B cell (primary cell): Measurements from ENCODE around the gene PRORP. TPM values are rescaled to one million over a fixed set of nuclear protein-coding genes. Genes with fewer than 3 reads are reported as not detected.

Experiments used
- ATAC-seq: fragments of 200-7000 bp; cut with Tn5 transposase; one replicate; pipeline ENCODE4 v1.10.0; 2021; ENCODE audit warnings: low read depth, mild to moderate bottlenecking, moderate number of reproducible peaks, moderate library complexity
- CTCF ChIA-PET: fragments of 350-600 bp; sonication (Branson Sonifier 250); formaldehyde crosslinking; loops from one replicate; lab custom pipeline; 2021; ENCODE audit warnings: antibody characterized with exemption, inconsistent platforms; lab: Charles Lee
- POLR2A ChIA-PET: fragments of 350-600 bp; sonication (Branson Sonifier 250); formaldehyde crosslinking; loops from one replicate; lab custom pipeline; 2021; ENCODE audit warnings: antibody characterized with exemption; lab: Charles Lee
- DNase-seq: peaks from one replicate; pipeline ENCODE4 v3.0.0; 2013
- H2AFZ ChIP-seq: 2 replicates; pipeline ENCODE4 v1.6.1; 2012; ENCODE audit warnings: mild to moderate bottlenecking, low read depth, low read length; ENCODE audit not compliant: insufficient read depth, poor library complexity, severe bottlenecking
- H3K27ac ChIP-seq, 2 donors: 1 replicate in 1 of 2; 2 replicates in 1 of 2; pipeline ENCODE4 v1.5.1; 2012 to 2013; ENCODE audit warnings: low read length in 2 of 2, mild to moderate bottlenecking in 2 of 2, moderate library complexity in 1 of 2
- H3K27me3 ChIP-seq, 4 experiments: fragments of 200-600 bp in 1 of 4; sonication (generic) in 1 of 4; replicated peaks in 1 of 4; 1 replicate in 2 of 4; 2 replicates in 2 of 4; pipeline versions ENCODE4 v1.6.1 to v1.7.0; 2013 to 2016; ENCODE audit warnings: low read length in 3 of 4, mild to moderate bottlenecking in 2 of 4, mixed read lengths in 1 of 4, moderate library complexity in 1 of 4; ENCODE audit not compliant: insufficient read depth in 4 of 4, control insufficient read depth in 3 of 4; ENCODE audit errors: control extremely low read depth in 1 of 4
- H3K36me3 ChIP-seq, 2 experiments: replicated peaks in 1 of 2; 1 replicate in 1 of 2; 2 replicates in 1 of 2; pipeline versions ENCODE4 v1.6.1 to v1.7.1; 2013; ENCODE audit warnings: low read length in 1 of 2; ENCODE audit not compliant: insufficient read depth in 2 of 2, control insufficient read depth in 1 of 2; ENCODE audit errors: control extremely low read depth in 1 of 2, extremely low read depth in 1 of 2
- H3K4me1 ChIP-seq, 2 donors: fragments of 200-600 bp in 1 of 2; sonication (generic) in 1 of 2; 1 replicate in 1 of 2; 2 replicates in 1 of 2; pipeline versions ENCODE4 v1.5.1 to v1.6.1; 2013 to 2017; ENCODE audit warnings: low read length in 2 of 2; ENCODE audit not compliant: control insufficient read depth in 2 of 2, insufficient read depth in 2 of 2
- H3K4me2 ChIP-seq: replicated peaks from 2 replicates; pipeline ENCODE3; 2012; ENCODE audit warnings: mild to moderate bottlenecking, low read depth, low read length; ENCODE audit not compliant: poor library complexity, severe bottlenecking
- H3K4me3 ChIP-seq, 5 experiments: fragments of 200-600 bp in 1 of 5; sonication (generic) in 1 of 5; 1 replicate in 3 of 5; 2 replicates in 2 of 5; pipeline versions ENCODE4 v1.5.1 to v1.7.0; 2011 to 2016; ENCODE audit warnings: low read length in 4 of 5, mild to moderate bottlenecking in 4 of 5, low read depth in 2 of 5, control low read depth in 1 of 5, moderate library complexity in 1 of 5; ENCODE audit not compliant: insufficient read depth in 1 of 5; ENCODE audit errors: control extremely low read depth in 1 of 5, extremely low read depth in 1 of 5
- H3K79me2 ChIP-seq: fragments of 200-600 bp; sonication (generic); one replicate; pipeline ENCODE4 v1.6.0; 2016; ENCODE audit warnings: low read length; ENCODE audit not compliant: control insufficient read depth, insufficient read depth
- H3K9ac ChIP-seq: fragments of 200-600 bp; sonication (generic); 2 replicates; pipeline ENCODE4 v1.6.1; 2017; ENCODE audit warnings: mild to moderate bottlenecking, low read length, moderate library complexity
- H3K9me3 ChIP-seq, 3 donors: one replicate each; pipeline versions ENCODE4 v1.6.1 to v1.7.1; 2013; ENCODE audit warnings: low read length in 2 of 3; ENCODE audit not compliant: control insufficient read depth in 2 of 3, insufficient read depth in 1 of 3; ENCODE audit errors: control extremely low read depth in 1 of 3
- H4K20me1 ChIP-seq: 2 replicates; pipeline ENCODE4 v1.6.0; 2012; ENCODE audit warnings: mild to moderate bottlenecking, low read length; ENCODE audit not compliant: insufficient read depth, control insufficient read depth, poor library complexity, severe bottlenecking
- H3K27ac Mint-ChIP-seq: one replicate; pipeline ENCODE4 v1.8.0; 2021; ENCODE audit warnings: mixed read lengths
- H3K27me3 Mint-ChIP-seq: one replicate; pipeline ENCODE4 v1.8.0; 2021; ENCODE audit warnings: mixed read lengths
- H3K4me1 Mint-ChIP-seq: one replicate; pipeline ENCODE4 v1.8.0; 2021; ENCODE audit warnings: mixed read lengths
- H3K4me3 Mint-ChIP-seq: one replicate; pipeline ENCODE4 v1.8.0; 2021; ENCODE audit warnings: mixed read lengths
- H3K9me3 Mint-ChIP-seq: one replicate; pipeline ENCODE4 v1.8.0; 2022; ENCODE audit warnings: mixed read lengths; ENCODE audit not compliant: insufficient read depth
- CTCF ChIP-seq: fragments of 200-600 bp; IDR thresholded peaks from one replicate; pipeline ENCODE4 v1.8.0; 2022; ENCODE audit warnings: antibody characterized with exemption, mild to moderate bottlenecking
- EZH2 ChIP-seq: IDR thresholded peaks from 2 replicates; pipeline ENCODE4 v1.6.1; 2012; ENCODE audit warnings: borderline replicate concordance, low read depth, mild to moderate bottlenecking, moderate library complexity, low read length; ENCODE audit not compliant: insufficient read depth, poor library complexity, severe bottlenecking
- WGBS: methylation state at CpG from one replicate; pipeline ENCODE4 v1.1.5; 2013; ENCODE audit warnings: missing lambda C conversion rate; ENCODE audit not compliant: insufficient coverage; 5-methylcytosine and 5-hydroxymethylcytosine counted together
- intact Hi-C: fragments of 100-400 bp; cut with micrococcal nuclease; formaldehyde crosslinking; loops from one replicate; pipeline ENCODE4 v1.10.0; 2022
- polyA plus RNA-seq: library from polyadenylated mRNA; depleted of rRNA; stranded (reverse); fragments of >200 nt; gene quantifications from 2 replicates; pipeline ENCODE4 v1.2.3, GENCODE V29; 2012
- total RNA-seq, 2 donors: library from RNA; stranded (reverse); fragments of 120-200 nt in 1 of 2; gene quantifications; 1 replicate in 1 of 2; 2 replicates in 1 of 2; pipeline versions ENCODE4 v1.2.3 to v1.2.4, GENCODE V29; 2013 to 2022

PRORP gene
- total and polyA plus RNA-seq, 2 donors (not counting 1 experiment from before 2014, with no cell fraction given) = 15.0 to 16.4 TPM

DNA sequence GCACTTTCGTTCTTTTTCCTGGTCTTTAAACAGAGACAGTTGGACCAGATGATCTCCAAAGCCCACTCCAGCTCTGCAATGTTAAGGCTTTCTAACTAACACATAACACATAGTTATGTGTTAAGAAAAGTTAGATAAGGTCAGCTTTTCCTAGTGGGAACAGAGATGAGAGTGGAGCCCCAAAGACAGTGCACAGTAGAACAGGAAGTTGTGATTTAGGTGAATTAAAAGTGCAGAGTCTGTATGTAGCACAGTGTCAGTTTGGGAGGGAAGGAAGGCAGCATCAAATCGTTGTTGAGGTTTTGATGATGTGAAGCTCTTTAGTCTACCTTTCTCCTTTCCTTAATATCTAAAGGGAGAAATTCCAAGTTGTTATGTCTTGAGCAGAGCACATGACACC is 31.7 kb downstream of the PRORP start:
- Histone ChIP-seq H4K20me1 (peaks cover 4% of the 10 kb centered on the region), H3K4me2 (no peak overlapping the region), H3K9ac (no peak overlapping the region), H3K27me3 (no peaks in the 10 kb centered on the region), H3K9me3 (no peaks in the 10 kb centered on the region), H3K4me3 (no peak overlapping the region), H2AFZ (no peak overlapping the region), H3K79me2 (peaks cover 10% of the 10 kb centered on the region), H3K4me1 (peaks cover 5 to 9% of the 10 kb centered on the region in 2 donors), H3K36me3 (peaks cover 5 to 10% of the 10 kb centered on the region in 2 experiments), H3K27ac (no peak overlapping the region)
- H3K9me3 Mint-ChIP-seq = no peaks in the 10 kb centered on the region
- no peak overlapping the region for H3K4me3 Mint-ChIP-seq
- DNase-seq (no peak), ATAC-seq (no peak)
- intact Hi-C loops = no loop called here
- CTCF ChIA-PET = interaction anchor here (0.8 to 3.0 kb wide), 3 partner anchors 13 to 272 kb away, joined by 3 to 15 read pairs (median 3); no protein-coding TSS in a partner anchor
- no CpG with 5 or more reads among the region's 2 CpGs for WGBS
- peaks cover 18% of the 10 kb centered on the region for H3K4me1 Mint-ChIP-seq
- no peaks in the 10 kb centered on the region for H3K27me3 Mint-ChIP-seq
- TF ChIP-seq CTCF = no peak
- no peak for TF ChIP-seq EZH2
- H3K27ac Mint-ChIP-seq = no peak overlapping the region
- POLR2A ChIA-PET = no interaction called here

DNA sequence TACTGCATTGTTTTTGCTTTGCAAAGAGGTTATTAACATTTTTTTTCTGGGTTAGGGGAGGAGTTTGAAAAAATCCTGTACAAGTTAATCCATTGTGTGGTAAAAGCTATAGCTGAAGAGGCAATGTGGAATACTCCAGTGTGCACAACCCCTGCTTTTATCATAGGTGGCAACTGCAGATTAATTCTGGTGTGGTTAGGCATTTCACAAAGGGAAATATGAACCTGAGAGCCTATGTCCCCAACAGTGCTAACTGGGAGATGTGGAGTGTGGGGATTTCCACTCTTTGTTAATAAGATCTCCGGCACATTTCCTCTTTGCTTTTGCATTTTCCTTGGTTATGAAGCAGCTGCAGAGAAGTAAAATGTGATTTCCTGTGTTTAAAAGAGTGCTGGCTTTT is 33.6 kb downstream of the PRORP start:
- Histone ChIP-seq H3K9ac (peak overlapping the region; percentile 30), H4K20me1 (no peaks in the 10 kb centered on the region), H3K27ac (peak overlapping the region in 1 of 2 donors; percentile 60), H3K4me1 (peaks cover 5 to 9% of the 10 kb centered on the region in 2 donors), H3K36me3 (peaks cover 5 to 17% of the 10 kb centered on the region in 2 experiments), H3K9me3 (no peaks in the 10 kb centered on the region), H3K27me3 (no peaks in the 10 kb centered on the region), H2AFZ (no peak overlapping the region), H3K4me2 (peak overlapping the region; percentile 47), H3K4me3 (no peak overlapping the region), H3K79me2 (peaks cover 2% of the 10 kb centered on the region)
- TF ChIP-seq EZH2 (no peak), CTCF (no peak)
- no peaks in the 10 kb centered on the region for H3K27me3 Mint-ChIP-seq
- H3K9me3 Mint-ChIP-seq = no peaks in the 10 kb centered on the region
- intact Hi-C loops = no loop called here
- no peak for ATAC-seq
- ChIA-PET CTCF (interaction anchor here (0.6 to 3.0 kb wide), 3 partner anchors 15 to 609 kb away, joined by 3 to 15 read pairs (median 8); partner anchors contain the start of gene NFKBIA), POLR2A (no interaction called here)
- no CpG with 5 or more reads among the region's 1 CpG for WGBS
- peak overlapping the region; percentile 26 for H3K4me3 Mint-ChIP-seq
- peaks cover 28% of the 10 kb centered on the region for H3K4me1 Mint-ChIP-seq
- H3K27ac Mint-ChIP-seq = peak overlapping the region; percentile 21
- peak; percentile 16 for DNase-seq
